ENCODE measurements around the gene ZBED4. TPM values are rescaled to one million over a fixed set of nuclear protein-coding genes. Genes with fewer than 3 reads are reported as not detected.

The ZBED4 gene
- total RNA-seq, 1 experiment from 2014 or later = 7.1 TPM

DNA sequence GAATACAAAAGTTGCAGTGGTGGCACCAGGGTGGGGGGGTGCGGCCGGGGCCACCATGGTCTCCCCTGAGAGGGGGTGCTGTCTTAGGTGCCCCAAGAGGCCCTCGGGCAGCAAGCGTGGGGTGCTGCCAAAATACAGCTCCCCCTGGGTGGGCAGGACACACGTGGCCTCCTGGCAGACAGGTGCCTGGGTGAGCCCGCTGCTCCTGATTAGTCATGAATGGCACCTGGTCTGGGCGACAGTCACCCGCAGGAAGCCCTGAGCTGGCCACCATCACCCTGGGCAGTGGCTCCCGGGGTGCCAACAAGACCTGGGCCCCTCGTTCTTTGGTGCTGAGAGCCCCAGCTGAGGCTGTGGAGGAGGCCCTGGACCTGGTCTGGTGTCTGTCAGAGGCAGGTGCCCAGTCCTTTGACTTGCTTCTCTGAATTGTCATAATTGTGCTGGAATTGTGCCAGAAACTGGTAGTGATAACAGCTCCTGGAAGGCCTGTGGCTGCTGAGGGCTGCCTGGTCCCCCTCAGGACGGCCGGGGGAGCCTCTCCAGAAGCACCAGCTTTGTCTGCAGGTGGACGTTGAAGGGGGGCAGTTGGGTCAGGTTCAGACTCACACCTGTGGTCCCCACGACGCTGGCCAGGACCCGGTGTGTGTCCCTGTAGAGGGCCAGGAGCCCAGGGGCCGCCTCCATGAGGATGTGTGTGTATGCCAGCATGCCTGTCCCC lies 49.8 kb downstream of the ZBED4 start:
- DNase-seq (ENCODE audit: low read depth) = no peak

DNA sequence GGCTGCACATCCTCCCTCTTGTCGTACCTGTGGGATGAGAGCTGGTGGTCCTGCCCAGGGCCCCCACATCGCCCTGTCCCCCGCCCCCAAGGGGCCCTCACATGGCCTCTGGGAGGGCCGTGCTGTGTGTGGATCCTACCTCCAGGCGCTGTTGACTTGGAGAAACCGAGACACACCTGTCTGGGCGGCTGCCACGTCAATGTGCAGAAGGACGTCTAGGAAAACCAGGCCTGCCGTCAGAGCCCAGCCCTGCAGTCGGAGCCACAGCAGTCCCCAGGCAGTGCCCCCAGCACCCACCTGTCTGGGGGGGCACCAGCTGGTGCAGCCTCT lies 50.4 kb downstream of the ZBED4 start:
- DNase-seq (ENCODE audit: low read depth) = no peak

DNA sequence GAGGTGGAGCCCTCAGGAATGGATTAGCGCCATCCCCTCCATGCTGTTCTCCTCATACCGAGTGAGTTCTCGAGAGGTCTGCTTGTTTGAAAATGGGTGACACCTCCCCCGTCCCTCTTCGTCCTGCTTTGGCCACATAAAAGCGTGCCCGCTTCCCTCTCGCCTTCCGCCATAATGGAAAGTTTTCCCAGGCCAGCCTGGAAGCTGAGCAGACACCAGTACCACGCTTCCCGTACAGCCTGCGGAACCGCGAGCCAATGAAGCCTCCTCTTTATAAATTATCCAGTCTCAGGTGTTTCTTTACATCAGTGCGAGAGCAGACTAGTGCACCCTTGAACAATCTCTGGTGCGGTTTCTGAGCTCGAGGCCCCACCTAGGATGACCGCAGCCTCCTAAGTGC lies 51.8 kb downstream of the ZBED4 start:
- no peak for DNase-seq (ENCODE audit: low read depth)

DNA sequence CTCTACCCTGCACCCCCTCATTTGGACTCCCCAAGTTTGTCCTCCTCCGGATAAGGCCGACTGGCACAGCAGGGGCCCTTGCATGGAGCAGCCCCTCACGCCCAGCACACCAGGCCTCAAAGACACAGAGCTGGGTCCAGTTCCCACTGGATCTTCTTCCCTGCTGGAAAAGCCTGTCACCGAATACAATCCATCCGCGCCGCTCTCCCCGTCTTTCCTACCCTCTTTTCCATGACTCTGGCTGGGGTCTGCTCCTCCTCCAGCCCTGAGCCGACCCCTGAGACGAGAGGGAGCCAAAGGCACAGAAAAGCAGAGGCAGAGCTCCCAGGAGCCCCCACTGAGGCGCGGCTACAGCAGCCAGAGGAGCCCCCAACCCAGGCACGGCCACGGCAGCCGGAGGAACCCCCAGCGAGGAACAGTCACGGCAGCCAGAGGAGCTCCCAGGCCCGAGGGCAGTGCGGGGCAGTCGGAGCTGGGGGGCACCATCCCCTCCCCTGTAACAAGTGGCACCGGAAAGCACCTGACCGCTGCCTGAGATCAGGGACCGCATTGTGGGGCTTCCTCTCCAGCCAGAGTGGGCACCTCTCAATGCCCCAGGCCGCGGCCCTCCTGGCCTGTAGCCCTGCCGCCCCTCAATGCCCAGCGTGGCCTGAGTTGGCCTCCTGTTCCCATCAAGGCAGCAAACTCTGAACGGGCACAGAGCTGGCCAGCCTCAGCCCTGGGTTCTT lies 52.6 kb downstream of the ZBED4 start:
- DNase-seq (ENCODE audit: low read depth) = no peak

DNA sequence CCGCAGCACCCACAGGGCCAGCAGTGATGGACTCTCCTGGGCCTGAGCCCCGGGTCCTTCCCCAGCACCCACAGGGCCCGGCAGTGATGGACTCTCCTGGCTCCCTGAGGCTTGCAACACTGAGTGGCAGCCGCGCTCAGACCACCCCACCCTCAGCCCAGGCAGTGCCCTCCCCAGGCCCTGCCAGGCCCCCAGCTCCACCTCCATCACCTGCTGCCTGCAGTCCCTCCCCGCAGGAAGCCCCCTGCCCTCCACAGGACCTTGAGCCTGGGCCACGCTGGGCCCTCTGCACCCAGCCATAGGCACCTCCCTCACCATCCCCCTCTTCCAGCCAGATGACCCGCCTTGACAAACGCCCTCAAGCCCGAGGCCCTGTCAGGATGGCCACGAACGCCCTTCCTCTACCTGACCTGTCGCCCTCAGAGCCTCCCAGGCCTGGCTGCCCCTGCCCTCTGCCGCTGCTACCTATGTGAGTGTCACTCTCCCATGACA lies 53.2 kb downstream of the ZBED4 start:
- no peak for DNase-seq (ENCODE audit: low read depth)

DNA sequence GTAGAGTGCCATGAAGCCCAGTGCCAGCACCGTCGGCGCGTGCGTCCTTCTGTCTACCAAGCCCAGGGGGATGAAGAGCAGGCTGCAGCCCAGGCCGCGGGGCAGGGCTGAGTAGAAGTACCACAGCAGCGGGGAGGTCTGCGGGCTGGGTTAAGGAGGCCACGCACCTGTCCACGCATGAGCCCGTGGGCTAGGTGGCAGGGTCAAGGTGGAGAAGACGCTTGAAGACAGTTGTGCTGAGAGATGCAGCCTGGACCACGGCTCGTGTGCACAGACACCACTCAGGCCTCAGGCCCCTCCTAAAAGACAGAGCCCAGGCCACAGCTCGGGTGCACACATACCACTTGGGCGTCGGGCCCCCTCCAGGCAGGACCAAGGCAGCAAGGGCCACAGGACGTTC lies 54.2 kb downstream of the ZBED4 start:
- DNase-seq (ENCODE audit: low read depth) = no peak

DNA sequence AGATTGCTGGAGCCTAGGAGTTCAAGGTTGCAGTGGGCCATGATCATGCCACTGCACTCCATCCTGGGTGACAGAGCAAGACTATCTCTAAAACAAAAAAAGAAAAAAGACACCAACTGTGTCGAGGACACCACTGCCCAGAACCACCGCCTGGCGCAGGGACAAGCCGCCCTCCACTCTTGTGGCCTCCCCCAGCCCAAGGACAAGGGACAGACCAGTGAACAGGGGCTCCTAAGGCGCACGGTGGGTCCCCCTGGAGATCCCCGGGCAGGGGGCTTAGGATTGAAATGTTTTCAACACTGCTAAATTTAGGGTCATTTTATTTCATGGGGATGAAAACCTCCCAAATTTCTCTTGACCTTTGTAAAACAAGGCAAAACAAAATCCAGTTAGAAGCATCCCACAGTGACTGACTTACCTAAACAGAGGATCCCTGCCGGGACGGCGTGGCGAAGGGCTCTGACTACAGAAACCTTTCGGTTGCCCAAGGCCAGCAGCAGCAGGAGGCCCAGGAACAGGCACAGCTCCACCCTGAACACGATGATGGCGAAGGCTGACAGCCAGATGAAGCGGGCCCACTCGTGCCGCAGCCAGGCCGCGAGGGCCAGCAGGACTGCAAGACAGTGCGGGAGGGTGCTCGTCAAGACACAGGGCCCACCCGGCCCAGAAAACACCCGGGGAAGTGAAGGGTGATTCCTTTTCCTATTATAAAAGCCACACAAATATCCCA lies 56.0 kb downstream of the ZBED4 start:
- DNase-seq (ENCODE audit: low read depth) = no peak

DNA sequence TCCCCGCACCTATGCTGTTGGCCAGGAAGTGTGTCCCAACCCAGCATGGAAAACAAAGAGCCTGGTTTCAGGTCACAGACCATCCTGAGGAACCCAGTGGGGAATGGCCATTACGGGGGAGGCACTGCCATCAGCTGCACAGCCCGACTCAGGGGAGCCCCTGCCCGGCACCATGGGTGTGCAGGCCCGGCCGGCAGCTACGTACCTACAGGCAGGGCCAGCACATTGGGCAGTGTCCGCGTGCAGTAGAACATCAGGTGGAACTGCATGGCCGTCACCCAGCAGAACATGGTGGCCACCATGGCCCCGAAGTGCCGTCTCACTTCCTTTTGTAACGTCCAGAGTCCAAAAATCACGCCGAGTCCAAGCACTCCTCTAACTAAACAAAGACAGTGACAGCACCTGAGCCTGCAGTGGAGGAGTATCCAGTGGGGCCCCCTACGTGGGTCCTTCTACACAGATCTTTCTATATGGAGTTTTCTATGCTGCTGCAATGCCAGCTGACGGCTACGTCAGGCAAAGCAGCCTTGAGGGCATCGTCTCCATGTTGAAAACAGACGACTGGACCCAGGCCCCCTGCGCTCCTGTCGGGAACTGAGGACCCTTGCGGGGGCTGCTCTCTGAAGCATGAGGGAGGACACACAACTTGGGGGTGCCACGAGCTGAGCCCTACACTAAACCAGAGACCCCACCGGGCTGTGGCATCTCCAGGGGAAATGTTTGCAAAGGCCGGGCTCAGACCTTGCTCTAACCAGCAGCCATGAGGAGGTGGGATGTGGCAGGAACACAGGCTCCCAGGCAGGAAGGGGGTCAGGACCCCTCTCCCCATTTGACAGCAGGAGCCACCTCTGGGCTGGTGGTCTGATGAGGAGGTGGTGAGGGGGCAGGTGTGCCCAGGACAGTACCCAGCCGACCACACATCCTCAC lies 56.8 kb downstream of the ZBED4 start:
- no peak for DNase-seq (ENCODE audit: low read depth)

DNA sequence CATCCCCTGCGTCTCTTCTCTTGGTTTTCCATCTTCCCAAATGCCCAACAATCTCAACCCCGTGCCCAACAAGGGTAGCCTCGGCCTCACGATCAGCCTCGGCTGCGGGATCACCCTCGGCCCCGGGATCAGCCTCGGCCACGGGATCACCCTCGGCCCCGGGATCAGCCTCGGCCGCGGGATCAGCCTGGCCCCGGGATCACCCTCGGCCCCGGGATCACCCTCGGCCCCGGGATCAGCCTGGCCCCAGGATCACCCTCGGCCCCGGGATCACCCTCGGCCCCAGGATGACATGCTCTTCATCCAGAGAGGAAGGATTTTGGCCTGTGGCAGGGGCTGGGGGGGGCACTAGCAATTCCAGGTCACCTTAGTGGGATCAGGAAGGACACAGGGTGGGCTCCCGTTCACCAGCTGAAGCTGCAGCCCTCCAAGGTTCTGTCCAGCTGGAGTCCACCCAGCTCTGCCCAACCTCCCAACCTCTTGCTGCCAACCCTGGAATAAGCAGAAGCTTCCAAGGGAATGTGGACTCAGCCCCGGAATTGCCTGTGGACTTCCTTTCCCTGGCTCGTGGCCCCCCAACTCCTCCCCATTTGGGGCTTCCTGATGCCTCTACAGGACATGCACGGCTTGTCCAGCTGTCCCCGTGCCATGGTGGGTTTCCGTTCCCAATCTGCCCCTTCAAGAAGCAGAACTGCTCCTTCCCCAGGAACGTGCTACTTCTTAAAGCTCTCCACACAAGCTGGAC lies 58.4 kb downstream of the ZBED4 start:
- no peak for DNase-seq (ENCODE audit: low read depth)

DNA sequence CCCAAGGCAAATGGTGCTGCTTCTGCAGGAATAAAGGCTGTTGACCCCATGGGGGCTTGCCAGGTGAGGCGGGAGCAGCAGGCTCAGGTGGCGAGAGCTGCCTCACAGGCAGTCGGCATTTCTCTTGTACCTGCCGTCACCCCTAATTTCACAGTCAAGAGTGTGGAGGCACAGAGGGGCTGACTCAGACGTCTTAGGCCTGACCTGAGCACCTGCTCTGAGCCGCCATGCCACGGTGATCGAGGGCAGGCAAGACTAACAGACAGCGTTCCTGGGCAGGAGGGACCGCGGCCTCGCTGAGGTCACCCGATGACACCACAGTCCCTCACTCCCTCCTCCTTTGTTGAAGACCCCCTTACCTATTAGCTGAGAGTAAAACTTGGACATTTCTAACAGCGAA lies 59.4 kb downstream of the ZBED4 start:
- DNase-seq (ENCODE audit: low read depth) = no peak

DNA sequence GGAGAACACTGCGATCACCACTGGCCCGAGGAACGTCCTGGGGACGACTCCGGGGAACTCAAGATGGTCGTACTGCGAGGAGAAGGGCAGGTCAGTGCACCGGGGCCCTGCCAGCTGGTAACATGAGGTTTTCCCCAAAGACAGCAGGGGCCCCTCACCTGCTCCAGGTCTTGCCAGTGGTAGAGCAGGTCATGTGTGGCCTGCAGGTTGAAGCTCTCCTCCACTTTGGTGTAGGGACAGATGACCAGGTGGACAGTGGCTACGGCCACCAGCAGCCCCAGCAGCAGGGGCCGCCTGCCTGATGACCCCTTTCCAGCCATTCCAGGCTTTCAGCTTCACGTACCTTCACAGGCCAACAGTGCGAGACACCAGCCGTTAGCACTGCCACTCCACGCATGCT lies 59.8 kb downstream of the ZBED4 start:
- DNase-seq (ENCODE audit: low read depth) = no peak

DNA sequence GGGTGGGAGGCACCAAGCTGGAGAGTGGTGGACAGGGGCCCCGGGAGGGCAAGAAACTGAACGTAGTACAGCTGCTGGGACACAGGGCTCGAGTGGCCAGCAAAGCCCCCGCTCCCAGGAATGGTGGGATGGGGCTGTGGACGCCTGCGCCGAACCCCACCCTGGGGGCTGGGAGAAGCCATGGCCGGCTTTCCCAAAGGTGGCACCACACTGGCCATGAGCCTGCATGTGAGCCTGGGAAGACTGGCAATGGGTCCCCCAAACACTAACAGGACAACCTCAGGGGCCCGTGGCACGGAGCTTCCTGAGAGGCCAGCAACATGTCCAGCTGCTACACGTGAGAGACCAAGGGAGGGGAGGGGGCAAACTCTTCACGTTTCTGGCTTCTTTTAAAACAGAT lies 60.6 kb downstream of the ZBED4 start:
- no peak for DNase-seq (ENCODE audit: low read depth)

DNA sequence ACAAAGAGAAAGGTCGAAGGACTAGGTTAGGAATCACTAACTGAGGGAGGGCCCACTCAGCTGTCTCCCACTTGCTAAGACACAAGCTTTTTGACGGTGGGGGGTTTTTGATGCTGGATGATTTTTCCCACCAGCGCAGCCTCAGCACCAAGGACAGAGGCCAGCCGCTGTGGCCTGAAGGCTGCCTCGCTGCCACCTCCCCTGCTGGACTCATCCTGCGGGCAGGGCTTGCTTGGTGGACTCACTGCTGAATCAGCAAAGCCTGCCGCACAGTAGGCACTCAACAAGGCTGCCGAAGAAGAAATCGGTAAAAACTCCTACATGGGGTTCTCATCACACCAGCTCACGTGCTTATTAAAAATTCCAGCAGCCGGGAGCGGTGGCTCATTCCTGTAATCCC lies 62.0 kb downstream of the ZBED4 start:
- DNase-seq (ENCODE audit: low read depth) = no peak

DNA sequence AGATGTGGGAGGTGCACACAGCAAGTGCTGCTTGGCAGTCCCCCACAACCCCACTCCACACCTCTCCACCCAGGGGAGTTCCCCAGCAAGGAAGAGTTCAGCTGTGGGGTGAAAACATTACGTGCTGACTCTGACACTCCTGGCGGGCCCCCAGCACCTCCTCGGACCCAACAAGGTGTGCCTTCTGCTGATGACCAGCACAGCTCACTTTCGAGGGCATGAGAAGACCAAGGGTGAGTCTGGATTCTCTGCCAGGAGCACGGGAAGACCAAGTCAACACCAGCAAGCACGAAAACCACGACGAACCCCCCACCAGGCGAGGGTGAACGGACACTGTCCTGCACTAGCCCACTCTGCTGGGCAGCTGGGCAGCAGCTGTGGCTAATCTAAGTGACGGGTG lies 63.2 kb downstream of the ZBED4 start:
- DNase-seq (ENCODE audit: low read depth) = no peak

DNA sequence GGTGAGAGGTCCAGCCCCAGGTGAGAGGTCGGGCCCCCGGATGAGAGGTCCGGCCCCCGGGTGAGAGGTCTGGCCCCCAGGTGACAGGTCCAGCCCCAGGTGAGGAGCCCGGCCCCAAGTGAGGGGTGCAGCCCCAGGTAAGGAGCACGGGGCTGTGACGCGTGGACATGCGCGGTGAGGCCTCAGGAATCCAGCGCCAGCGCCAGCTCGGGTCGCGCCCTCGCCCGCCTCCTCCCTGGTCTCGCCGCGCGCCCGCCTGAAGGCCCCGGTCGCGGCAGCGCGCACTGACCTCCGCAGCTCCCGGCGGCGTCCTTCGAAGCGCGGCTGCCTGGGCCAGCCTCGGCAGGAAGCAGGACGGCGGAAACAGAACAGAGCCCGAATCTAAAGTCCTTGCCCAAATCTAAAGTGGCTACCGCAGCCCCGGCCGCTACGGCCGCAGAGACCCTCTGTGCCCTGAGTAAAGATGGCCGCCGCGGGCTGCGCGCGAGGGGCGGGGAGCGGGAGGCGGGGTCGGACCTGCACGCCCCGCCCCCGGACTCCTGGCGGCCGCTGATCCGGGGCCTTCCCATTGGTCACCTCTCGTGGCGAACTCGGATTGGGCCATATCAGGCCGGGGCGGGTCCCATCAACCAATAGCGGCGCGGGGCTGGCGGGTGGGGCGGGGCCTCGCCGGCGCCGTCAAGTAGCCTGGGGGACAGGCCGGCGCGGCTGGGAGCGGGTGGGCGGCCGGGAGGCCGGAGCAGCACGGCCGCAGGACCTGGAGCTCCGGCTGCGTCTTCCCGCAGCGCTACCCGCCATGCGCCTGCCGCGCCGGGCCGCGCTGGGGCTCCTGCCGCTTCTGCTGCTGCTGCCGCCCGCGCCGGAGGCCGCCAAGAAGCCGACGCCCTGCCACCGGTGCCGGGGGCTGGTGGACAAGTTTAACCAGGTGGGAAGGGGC lies 64.6 kb downstream of the ZBED4 start, which contains the start of the genes ALG12 and CRELD2:
ALG12 (minus strand) TSS at position 465 of the 937 bp plus-strand sequence. CDS start 4,673 bp downstream, outside the sequence.
CRELD2 (plus strand) TSS at position 661 of the 937 bp plus-strand sequence; CDS start at position 797, 136 bp downstream.
- peak; percentile 90 for DNase-seq (ENCODE audit: low read depth)

DNA sequence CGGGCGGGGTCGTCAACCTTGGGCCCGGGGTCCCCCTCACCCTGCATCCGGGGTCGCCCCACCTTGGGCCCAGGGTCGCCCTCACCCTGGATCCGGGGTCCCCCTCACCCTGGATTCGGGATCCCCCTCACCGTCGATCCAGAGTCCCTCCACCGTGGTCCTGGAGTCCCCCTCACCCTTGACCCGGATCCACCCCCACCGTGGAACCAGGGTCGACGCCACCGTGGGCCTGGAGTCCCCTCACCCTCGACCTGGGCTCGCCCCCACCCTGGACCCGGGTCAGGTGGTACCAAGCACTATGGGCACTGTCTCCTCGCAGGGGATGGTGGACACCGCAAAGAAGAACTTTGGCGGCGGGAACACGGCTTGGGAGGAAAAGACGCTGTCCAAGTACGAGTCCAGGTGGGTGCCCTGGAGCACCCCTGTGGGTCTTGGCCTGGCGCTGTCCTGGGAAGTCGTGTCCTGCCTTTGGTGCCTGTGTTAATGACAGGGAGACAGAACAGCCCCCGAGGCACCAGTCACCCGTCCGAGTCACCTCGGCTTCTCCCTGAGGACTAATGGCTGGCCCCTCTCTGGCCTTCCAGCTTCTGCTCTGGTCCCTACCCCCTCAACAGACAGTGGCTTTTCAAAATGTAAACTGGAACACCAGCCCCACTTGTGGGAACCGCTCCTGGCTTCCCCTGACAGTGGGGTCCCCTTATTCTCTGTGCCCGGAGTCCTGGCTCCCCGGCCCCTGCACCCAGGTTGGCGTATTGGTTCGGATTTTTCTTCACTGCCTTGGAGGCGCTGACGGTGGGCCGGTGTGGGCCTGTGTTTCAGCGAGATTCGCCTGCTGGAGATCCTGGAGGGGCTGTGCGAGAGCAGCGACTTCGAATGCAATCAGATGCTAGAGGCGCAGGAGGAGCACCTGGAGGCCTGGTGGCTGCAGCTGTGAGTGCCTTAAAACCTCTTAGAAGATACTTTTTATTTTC lies 65.6 kb downstream of the ZBED4 start:
- no peak for DNase-seq (ENCODE audit: low read depth)

DNA sequence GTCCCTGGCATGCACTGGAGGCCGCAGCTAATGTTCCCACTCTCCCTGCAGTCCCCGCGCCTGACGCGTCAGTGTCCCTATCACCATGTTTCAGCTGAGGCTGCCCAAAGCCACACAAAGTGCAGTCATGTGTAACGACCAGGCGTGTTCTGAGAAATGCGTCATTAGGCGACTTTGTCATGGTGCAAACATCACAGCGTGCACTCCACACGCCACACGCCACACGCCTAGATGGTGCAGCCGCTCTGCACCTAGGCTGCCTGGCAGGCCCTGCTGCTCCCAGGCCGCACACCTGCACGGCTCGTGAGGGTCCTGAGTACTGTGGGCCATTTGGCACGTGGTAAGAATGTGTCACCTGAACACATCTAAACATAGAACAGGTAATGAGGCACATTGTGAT lies 67.2 kb downstream of the ZBED4 start:
- DNase-seq (ENCODE audit: low read depth) = no peak

DNA sequence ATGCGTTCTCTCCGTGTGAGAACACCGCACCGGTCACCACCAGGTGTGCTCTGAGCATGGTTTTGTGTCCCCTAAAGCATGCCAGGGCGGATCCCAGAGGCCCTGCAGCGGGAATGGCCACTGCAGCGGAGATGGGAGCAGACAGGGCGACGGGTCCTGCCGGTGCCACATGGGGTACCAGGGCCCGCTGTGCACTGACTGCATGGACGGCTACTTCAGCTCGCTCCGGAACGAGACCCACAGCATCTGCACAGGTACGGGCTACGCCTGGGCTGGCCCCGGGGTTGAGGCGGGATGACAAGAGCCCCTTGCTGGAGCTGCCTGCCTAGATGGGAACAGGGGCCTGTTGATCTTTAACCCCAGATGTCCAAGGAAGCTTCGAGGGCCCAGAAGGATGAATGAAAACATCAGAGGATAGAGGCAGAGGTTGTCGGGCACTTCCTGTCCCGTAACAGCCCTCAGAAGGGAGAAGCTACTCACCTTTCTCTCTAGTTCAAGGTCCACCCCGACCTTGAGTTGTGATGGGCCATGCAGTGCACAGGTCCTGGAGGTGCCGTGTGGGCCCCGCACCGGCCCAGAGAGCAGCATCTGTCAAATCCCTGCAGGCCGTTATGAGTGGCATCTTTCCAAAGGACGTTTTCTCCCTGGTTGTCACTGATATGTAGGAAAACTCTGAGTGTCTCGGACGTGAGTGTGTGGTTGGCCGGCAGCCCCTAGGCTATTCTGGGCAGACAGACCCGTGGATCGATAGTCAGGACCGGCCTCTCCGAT lies 68.0 kb downstream of the ZBED4 start:
- no peak for DNase-seq (ENCODE audit: low read depth)
